Measurements from ENCODE around the gene LRRK1.

The LRRK1 gene

GRCh38 chr15:100903168-100903554 lies 16.0 kb upstream of the LRRK1 start:
- Histone ChIP-seq H3K27ac (peak overlapping the region in 20 of 21 experiments; percentile 12 to 87 (median 80)), H3K4me3 (no peak overlapping the region)

- Histone ChIP-seq H3K27ac (no peak overlapping the region), H3K4me3 (no peak overlapping the region)
Measured at GRCh38 chr15:100905850-100906249, 13.3 kb upstream of the LRRK1 start.

GRCh38 chr15:100908466-100908865 lies 10.7 kb upstream of the LRRK1 start:
- H3K4me3 ChIP-seq = no peak overlapping the region
- no peak overlapping the region for H3K27ac ChIP-seq

GRCh38 chr15:100909565-100909964 lies 9.6 kb upstream of the LRRK1 start:
- Histone ChIP-seq H3K27ac (no peak overlapping the region), H3K4me3 (no peak overlapping the region)

- H3K27ac ChIP-seq = no peak overlapping the region
- no peak overlapping the region for H3K4me3 ChIP-seq
Measured at GRCh38 chr15:100909989-100910955, 8.9 kb upstream of the LRRK1 start.

- H3K27ac ChIP-seq = no peak overlapping the region
- no peak overlapping the region for H3K4me3 ChIP-seq
Measured at GRCh38 chr15:100911086-100911485, 8.1 kb upstream of the LRRK1 start.

GRCh38 chr15:100913961-100914360 lies 5.2 kb upstream of the LRRK1 start:
- no peak overlapping the region for H3K4me3 ChIP-seq

GRCh38 chr15:100914876-100915275 lies 4.3 kb upstream of the LRRK1 start:
- H3K27ac ChIP-seq = no peak overlapping the region
- H3K4me3 ChIP-seq = no peak overlapping the region

More at GRCh38 chr15:100913961-100914360, 5.2 kb upstream of the LRRK1 start:
- H3K27ac ChIP-seq = no peak overlapping the region

GRCh38 chr15:100918034-100918689 lies 995 bp upstream of the LRRK1 start:
- Histone ChIP-seq H3K4me3 (peak overlapping the region; percentile 70 to 89 (median 77)), H3K27ac (peak overlapping the region in 20 of 21 experiments; percentile 55 to 95 (median 88))

GRCh38 chr15:100919481-100920405 lies 586 bp downstream of the LRRK1 start:
- Histone ChIP-seq H3K27ac (peak overlapping the region; percentile 31 to 95 (median 80)), H3K4me3 (peak overlapping the region; percentile 41 to 85 (median 70))

GRCh38 chr15:100920516-100921135 lies 1.5 kb downstream of the LRRK1 start:
- Histone ChIP-seq H3K4me3 (peak overlapping the region in 1 of 7 experiments; percentile 56), H3K27ac (peak overlapping the region in 2 of 21 experiments; percentile 88 to 95)

GRCh38 chr15:100922192-100923040 lies 3.3 kb downstream of the LRRK1 start:
- Histone ChIP-seq H3K4me3 (no peak overlapping the region), H3K27ac (peak overlapping the region in 9 of 21 experiments; percentile 1 to 73 (median 41))

GRCh38 chr15:100923076-100923475 lies 3.9 kb downstream of the LRRK1 start:
- Histone ChIP-seq H3K27ac (peak overlapping the region in 8 of 21 experiments; percentile 1 to 73 (median 46)), H3K4me3 (no peak overlapping the region)

GRCh38 chr15:100923902-100924301 lies 4.7 kb downstream of the LRRK1 start:
- Histone ChIP-seq H3K27ac (no peak overlapping the region), H3K4me3 (no peak overlapping the region)

GRCh38 chr15:100924436-100924835 lies 5.3 kb downstream of the LRRK1 start:
- H3K27ac ChIP-seq = no peak overlapping the region
- no peak overlapping the region for H3K4me3 ChIP-seq

GRCh38 chr15:100925480-100925879 lies 6.3 kb downstream of the LRRK1 start:
- Histone ChIP-seq H3K27ac (no peak overlapping the region), H3K4me3 (no peak overlapping the region)

- no peak overlapping the region for H3K27ac ChIP-seq
- no peak overlapping the region for H3K4me3 ChIP-seq
Measured at GRCh38 chr15:100926258-100926657, 7.1 kb downstream of the LRRK1 start.

Data from skin epidermis (tissue), 12 donors.